ENCODE measurements around the gene GFOD1. TPM values are rescaled to one million over a fixed set of nuclear protein-coding genes. Genes with fewer than 3 reads are reported as not detected.

GFOD1 gene
- total RNA-seq, 1 donor from 2014 or later: 22.8 TPM

Other genes starting within 250 kb of the GFOD1 start
- 16.6 TPM for gene TBC1D7, start 159.1 kb downstream of the GFOD1 start, total RNA-seq
- 7.2 TPM for gene SIRT5, start 87.0 kb upstream of the GFOD1 start, total RNA-seq
- 33.1 TPM for gene NOL7, start 127.7 kb upstream of the GFOD1 start, total RNA-seq
- 58.9 TPM for gene RANBP9, start 224.2 kb upstream of the GFOD1 start, total RNA-seq